Smooth muscle cell (in vitro differentiated cells): ENCODE measurements around the gene UCN2. TPM values are rescaled to one million over a fixed set of nuclear protein-coding genes. Genes with fewer than 3 reads are reported as not detected.

ENCODE experiments used
- DNase-seq: peaks from one replicate; lab custom pipeline; 2025; ENCODE audit not compliant: unreplicated experiment; lab: John Stamatoyannopoulos, UW
- H2AFZ ChIP-seq: fragments of 200-600 bp; sonication (generic); 2 replicates; pipeline ENCODE4 v1.6.0; 2016; ENCODE audit warnings: antibody characterized with exemption, low read depth, mild to moderate bottlenecking
- H3F3A ChIP-seq: fragments of 200-600 bp; sonication (generic); 2 replicates; pipeline ENCODE4 v1.6.0; 2017; ENCODE audit warnings: antibody characterized with exemption, low read depth
- H3K27ac ChIP-seq: fragments of 200-600 bp; sonication (generic); 2 replicates; pipeline ENCODE4 v1.5.1; 2016; ENCODE audit warnings: low read depth, mild to moderate bottlenecking
- H3K27me3 ChIP-seq: fragments of 200-600 bp; sonication (generic); 2 replicates; pipeline ENCODE4 v1.6.1; 2016; ENCODE audit warnings: low read depth, mild to moderate bottlenecking
- H3K36me3 ChIP-seq: fragments of 200-600 bp; sonication (generic); 2 replicates; pipeline ENCODE4 v1.5.1; 2016; ENCODE audit warnings: low read depth
- H3K4me1 ChIP-seq: fragments of 200-600 bp; sonication (generic); 2 replicates; pipeline ENCODE4 v1.5.1; 2016; ENCODE audit warnings: low read depth
- H3K4me2 ChIP-seq: fragments of 200-600 bp; sonication (generic); 2 replicates; pipeline ENCODE4 v1.6.0; 2016; ENCODE audit warnings: mild to moderate bottlenecking
- H3K4me3 ChIP-seq: fragments of 200-600 bp; sonication (generic); 2 replicates; pipeline ENCODE4 v1.5.1; 2016; ENCODE audit warnings: mild to moderate bottlenecking
- H3K79me2 ChIP-seq: fragments of 200-600 bp; sonication (generic); 2 replicates; pipeline ENCODE4 v1.6.0; 2016; ENCODE audit warnings: low read depth, mild to moderate bottlenecking
- H3K9ac ChIP-seq: fragments of 200-600 bp; sonication (generic); 2 replicates; pipeline ENCODE4 v1.6.0; 2016; ENCODE audit warnings: low read depth
- H3K9me3 ChIP-seq: fragments of 200-600 bp; sonication (generic); replicated peaks from 2 replicates; pipeline ENCODE4 v1.5.1; 2016; ENCODE audit warnings: low read depth
- H4K20me1 ChIP-seq: fragments of 200-600 bp; sonication (generic); 2 replicates; pipeline ENCODE4 v1.6.0; 2016; ENCODE audit warnings: low read depth
- CTCF ChIP-seq: fragments of 200-600 bp; sonication (generic); IDR thresholded peaks from 2 replicates; pipeline ENCODE4 v1.5.1; 2017; ENCODE audit warnings: borderline replicate concordance, mild to moderate bottlenecking, antibody characterized with exemption; ENCODE audit not compliant: insufficient read depth, poor library complexity, severe bottlenecking
- WGBS: methylation state at CpG from one replicate; pipeline ENCODE4 v1.1.7; 2016; ENCODE audit warnings: low lambda C conversion rate; 5-methylcytosine and 5-hydroxymethylcytosine counted together
- polyA plus RNA-seq: library from polyadenylated mRNA; unstranded; fragments of >200 nt; fragmentation: Nextera tagmentation; extraction: Ambion mirVana; gene quantifications from 2 replicates; pipeline ENCODE4 v1.2.1, GENCODE V29; 2016
- total RNA-seq: library from RNA; depleted of rRNA; stranded (reverse); fragments of >200 nt; gene quantifications from 2 replicates; pipeline ENCODE4 v1.2.3, GENCODE V29; 2014

Gene UCN2
- total and polyA plus RNA-seq, 2 experiments from 2014 or later: 4.3 to 7.0 TPM

GRCh38 chr3:48536785-48537184 is 26.8 kb downstream of the UCN2 start:
- Histone ChIP-seq H4K20me1 (peaks cover 89% of the 10 kb centered on the region), H3K9me3 (no peaks in the 10 kb centered on the region), H3K4me1 (no peaks in the 10 kb centered on the region), H3F3A (no peaks in the 10 kb centered on the region), H3K27ac (no peak overlapping the region), H3K36me3 (peaks cover 19% of the 10 kb centered on the region), H3K27me3 (no peaks in the 10 kb centered on the region), H3K79me2 (no peaks in the 10 kb centered on the region), H3K9ac (no peak overlapping the region), H3K4me3 (no peak overlapping the region), H2AFZ (no peak overlapping the region), H3K4me2 (no peak overlapping the region)
- no peak for TF ChIP-seq CTCF
- WGBS: 98% methylated on average over 5 of the region's 5 CpGs
- no peak for DNase-seq

- H3K36me3 ChIP-seq: peaks cover 19% of the 10 kb centered on the region
- H3K4me2 ChIP-seq: no peak overlapping the region
- H3K9me3 ChIP-seq: no peaks in the 10 kb centered on the region
- H3K4me3 ChIP-seq: no peak overlapping the region
- H3K27ac ChIP-seq: no peak overlapping the region
- no peak for TF ChIP-seq CTCF
- H2AFZ ChIP-seq: no peak overlapping the region
- H3F3A ChIP-seq: no peaks in the 10 kb centered on the region
- no peaks in the 10 kb centered on the region for H3K79me2 ChIP-seq
- no peaks in the 10 kb centered on the region for H3K4me1 ChIP-seq
- peaks cover 82% of the 10 kb centered on the region for H4K20me1 ChIP-seq
- H3K9ac ChIP-seq: no peak overlapping the region
- WGBS: 97% methylated on average over 19 of the region's 19 CpGs
- no peaks in the 10 kb centered on the region for H3K27me3 ChIP-seq
- no peak for DNase-seq
Observed at GRCh38 chr3:48536116-48536515, 27.5 kb downstream of the UCN2 start.

GRCh38 chr3:48535578-48535977 is 28.0 kb downstream of the UCN2 start:
- H3K27me3 ChIP-seq: no peaks in the 10 kb centered on the region
- H3F3A ChIP-seq: no peaks in the 10 kb centered on the region
- H3K4me1 ChIP-seq: no peaks in the 10 kb centered on the region
- DNase-seq: no peak
- WGBS: 100% methylated on average over 4 of the region's 4 CpGs
- no peaks in the 10 kb centered on the region for H3K9me3 ChIP-seq
- no peak for TF ChIP-seq CTCF
- H4K20me1 ChIP-seq: peaks cover 77% of the 10 kb centered on the region
- no peak overlapping the region for H3K9ac ChIP-seq
- peaks cover 19% of the 10 kb centered on the region for H3K36me3 ChIP-seq
- H3K4me3 ChIP-seq: no peak overlapping the region
- H3K27ac ChIP-seq: no peak overlapping the region
- no peak overlapping the region for H3K4me2 ChIP-seq
- no peaks in the 10 kb centered on the region for H3K79me2 ChIP-seq
- no peak overlapping the region for H2AFZ ChIP-seq

GRCh38 chr3:48532977-48533337 is 30.6 kb downstream of the UCN2 start:
- Histone ChIP-seq H3K9me3 (no peaks in the 10 kb centered on the region), H3K4me3 (no peak overlapping the region), H3K9ac (no peak overlapping the region), H4K20me1 (peaks cover 71% of the 10 kb centered on the region), H2AFZ (no peak overlapping the region), H3K36me3 (peaks cover 29% of the 10 kb centered on the region), H3F3A (no peaks in the 10 kb centered on the region), H3K4me2 (no peak overlapping the region), H3K4me1 (no peaks in the 10 kb centered on the region), H3K27ac (no peak overlapping the region), H3K79me2 (no peaks in the 10 kb centered on the region), H3K27me3 (no peaks in the 10 kb centered on the region)
- WGBS: 100% methylated on average over 2 of the region's 2 CpGs
- TF ChIP-seq CTCF: no peak
- DNase-seq: no peak
